Measurements from ENCODE around the gene FLVCR2.

- TF ChIP-seq POLR2A (IDR thresholded peaks at IDR 0.05) (no peak), CTCF (IDR thresholded peaks at IDR 0.05) (no peak), POLR2AphosphoS5 (IDR thresholded peaks at IDR 0.05) (no peak)
These were observed 62.5 kb downstream of the FLVCR2 start for GRCh38 chr14:75640876-75641275.
